Measurements from ENCODE around the gene FHOD3. TPM values are rescaled to one million over a fixed set of nuclear protein-coding genes. Genes with fewer than 3 reads are reported as not detected.

The FHOD3 gene
- total RNA-seq, result 4.3 and 12.9 TPM in 2 replicates

DNA sequence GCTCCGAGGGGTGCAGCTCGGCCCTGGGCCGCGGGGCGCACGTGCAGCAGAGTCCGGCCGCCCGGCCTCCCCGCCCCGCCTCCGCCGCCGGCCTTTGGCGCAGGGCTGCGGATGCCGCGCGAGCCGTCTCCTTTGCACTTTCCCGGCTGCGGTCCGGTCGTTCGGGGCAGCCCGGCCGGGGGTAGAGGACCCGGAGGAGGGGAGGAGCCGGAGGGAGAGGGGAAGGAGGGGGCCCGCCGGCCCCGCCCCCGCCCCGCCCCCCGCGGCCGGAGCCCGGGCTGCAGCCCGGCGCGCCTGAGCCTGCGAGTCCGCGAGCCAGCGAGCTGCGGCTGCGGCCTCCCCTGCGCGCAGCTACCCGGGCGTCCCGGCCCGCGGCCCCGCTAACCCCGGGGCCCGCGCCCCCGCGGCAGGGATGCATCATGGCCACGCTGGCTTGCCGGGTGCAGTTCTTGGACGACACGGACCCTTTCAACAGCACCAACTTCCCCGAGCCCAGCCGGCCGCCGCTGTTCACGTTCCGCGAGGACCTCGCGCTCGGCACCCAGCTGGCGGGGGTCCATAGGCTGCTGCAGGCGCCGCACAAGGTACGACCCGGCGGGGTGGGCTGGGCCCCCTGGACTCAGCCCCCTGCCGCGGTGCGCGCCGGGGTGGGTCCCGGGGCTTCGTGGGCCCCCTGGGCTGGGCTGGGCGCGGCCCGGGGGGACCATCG, at the start of gene FHOD3:
FHOD3 (plus strand) TSS at position 297 of the 709 bp plus-strand sequence; CDS start at position 420, 123 bp downstream.

DNA sequence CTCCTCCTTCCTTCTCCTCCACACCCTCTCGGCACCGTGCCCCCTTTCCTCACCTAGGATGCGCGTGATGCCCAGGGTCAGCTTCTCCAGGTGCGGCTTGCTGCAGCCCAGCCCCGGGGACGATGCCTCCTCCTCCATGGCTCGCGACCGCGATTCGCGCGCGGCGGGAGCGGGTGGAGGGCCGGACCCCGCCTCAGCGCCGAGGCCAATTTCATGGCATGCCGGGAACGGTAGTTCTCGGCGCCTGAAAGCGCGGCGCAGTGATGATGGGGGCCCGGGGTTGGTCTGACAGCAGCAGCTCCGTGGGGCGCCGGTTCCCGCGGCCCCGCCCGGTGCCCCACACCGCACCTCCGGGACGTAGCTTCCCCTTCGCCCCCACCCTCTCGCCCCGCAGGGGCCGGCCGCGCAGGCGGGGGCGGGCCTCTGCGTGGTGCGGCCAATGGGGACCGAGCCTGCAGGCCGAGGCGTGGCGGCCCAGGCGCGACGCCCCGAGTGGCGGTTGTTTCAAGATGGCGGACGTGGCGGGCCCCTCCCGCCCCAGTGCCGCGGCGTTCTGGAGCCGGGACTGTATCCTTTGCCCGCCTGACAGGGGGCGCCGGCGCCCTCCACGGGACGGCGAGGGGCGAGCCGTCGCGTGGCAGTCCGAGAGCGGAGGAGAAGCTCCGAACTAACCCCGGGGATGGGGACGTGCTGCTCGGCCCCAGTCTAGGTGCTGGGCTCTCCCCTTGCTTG, 531.3 kb downstream of the FHOD3 start, which contains the start of the genes KIAA1328 and TPGS2:
KIAA1328 (plus strand) TSS at position 498 of the 732 bp plus-strand sequence; CDS start at position 510, 12 bp downstream.
TPGS2 (minus strand) TSS at position 373 of the 732 bp plus-strand sequence; CDS start at position 138, 235 bp downstream.

Other genes with a start within 250 kb of the FHOD3 start
- 18.3 and 26.0 TPM in 2 replicates for gene RPRD1A, start 230.2 kb upstream of the FHOD3 start, total RNA-seq
- 65.1 and 80.1 TPM in 2 replicates for gene SLC39A6, start 168.4 kb upstream of the FHOD3 start, total RNA-seq
- gene ELP2, start 167.8 kb upstream of the FHOD3 start, total RNA-seq, result 167 and 222 TPM in 2 replicates
- 2.2 and 4.3 TPM in 2 replicates for gene MOCOS, start 110.2 kb upstream of the FHOD3 start, total RNA-seq